Measurements from ENCODE around the gene CA12.
"Not testable (repeated sequence)": the region's sequence is repeated elsewhere in the genome, so short reads cannot be mapped to it uniquely, and the experiment has no call there.

Gene CA12

GRCh38 chr15:63332367-63333124 lies 49.1 kb downstream of the CA12 start:
- DNase-seq = no peak

- DNase-seq = no peak
Observed at GRCh38 chr15:63331456-63331855, 50.2 kb downstream of the CA12 start.

GRCh38 chr15:63330926-63331325 lies 50.7 kb downstream of the CA12 start:
- DNase-seq = no peak

GRCh38 chr15:63329567-63330350 lies 51.9 kb downstream of the CA12 start:
- DNase-seq = no peak

GRCh38 chr15:63327648-63328421 lies 53.8 kb downstream of the CA12 start:
- DNase-seq = no peak

- no peak for DNase-seq
Observed at GRCh38 chr15:63324770-63325169, 56.9 kb downstream of the CA12 start.

- DNase-seq = no peak
Observed at GRCh38 chr15:63323798-63324563, 57.7 kb downstream of the CA12 start.

- no peak for DNase-seq
Observed at GRCh38 chr15:63322541-63322940, 59.1 kb downstream of the CA12 start.

GRCh38 chr15:63321462-63321861 lies 60.2 kb downstream of the CA12 start:
- no peak for DNase-seq

- not testable (repeated sequence) for DNase-seq
Observed at GRCh38 chr15:63320981-63321380, 60.7 kb downstream of the CA12 start.

- not testable (repeated sequence) for DNase-seq
Observed at GRCh38 chr15:63320446-63320845, 61.2 kb downstream of the CA12 start.

- DNase-seq = no peak
Observed at GRCh38 chr15:63319065-63319464, 62.6 kb downstream of the CA12 start.

- DNase-seq = no peak
Observed at GRCh38 chr15:63318344-63318743, 63.3 kb downstream of the CA12 start.

GRCh38 chr15:63314409-63314808 lies 67.2 kb downstream of the CA12 start:
- DNase-seq = no peak

GRCh38 chr15:63313825-63314224 lies 67.8 kb downstream of the CA12 start:
- no peak for DNase-seq

- no peak for DNase-seq
Observed at GRCh38 chr15:63312286-63312685, 69.4 kb downstream of the CA12 start.

- no peak for DNase-seq
Observed at GRCh38 chr15:63310646-63311045, 71.0 kb downstream of the CA12 start.

- DNase-seq = no peak
Observed at GRCh38 chr15:63308947-63309346, 72.7 kb downstream of the CA12 start.

- no peak for DNase-seq
Observed at GRCh38 chr15:63308491-63308890, 73.2 kb downstream of the CA12 start.

GRCh38 chr15:63306492-63307073 lies 75.1 kb downstream of the CA12 start:
- DNase-seq = no peak

GRCh38 chr15:63305260-63305659 lies 76.4 kb downstream of the CA12 start:
- no peak for DNase-seq

- DNase-seq = no peak
Observed at GRCh38 chr15:63301088-63301487, 80.6 kb downstream of the CA12 start.

Measured in T-helper 1 cell (primary cell).